Rectal smooth muscle tissue (tissue), 1 donor: ENCODE results near the gene MSL3B.

Source experiments
- H3K27ac ChIP-seq: one replicate; pipeline ENCODE4 v1.7.0; 2013; ENCODE audit warnings: low read depth, low read length, inconsistent platforms
- H3K27me3 ChIP-seq: one replicate; pipeline ENCODE4 v1.7.0; 2013; ENCODE audit warnings: low read length; ENCODE audit not compliant: control insufficient read depth, insufficient read depth
- H3K36me3 ChIP-seq: one replicate; pipeline ENCODE4 v1.7.0; 2013; ENCODE audit warnings: low read length; ENCODE audit not compliant: control insufficient read depth, insufficient read depth
- H3K4me1 ChIP-seq: one replicate; pipeline ENCODE4 v1.7.0; 2013; ENCODE audit warnings: low read length; ENCODE audit not compliant: control insufficient read depth, insufficient read depth
- H3K4me3 ChIP-seq: one replicate; pipeline ENCODE4 v1.7.0; 2013; ENCODE audit warnings: low read length
- H3K9ac ChIP-seq: one replicate; pipeline ENCODE4 v1.7.0; 2013; ENCODE audit warnings: low read length

MSL3B gene

GRCh38 chr2:233828546-233829192 is 39.5 kb downstream of the MSL3B start:
- H3K36me3 ChIP-seq: no peaks in the 10 kb centered on the region
- H3K4me3 ChIP-seq: no peak overlapping the region
- no peaks in the 10 kb centered on the region for H3K4me1 ChIP-seq
- no peak overlapping the region for H3K27ac ChIP-seq
- H3K9ac ChIP-seq: no peak overlapping the region
- no peaks in the 10 kb centered on the region for H3K27me3 ChIP-seq

- no peaks in the 10 kb centered on the region for H3K36me3 ChIP-seq
- H3K4me3 ChIP-seq: no peak overlapping the region
- H3K9ac ChIP-seq: no peak overlapping the region
- no peaks in the 10 kb centered on the region for H3K27me3 ChIP-seq
- H3K4me1 ChIP-seq: no peaks in the 10 kb centered on the region
- H3K27ac ChIP-seq: no peak overlapping the region
Observed at GRCh38 chr2:233824373-233824772, 43.8 kb downstream of the MSL3B start.

- H3K4me3 ChIP-seq: no peak overlapping the region
- H3K4me1 ChIP-seq: no peaks in the 10 kb centered on the region
- no peaks in the 10 kb centered on the region for H3K36me3 ChIP-seq
- H3K27me3 ChIP-seq: no peaks in the 10 kb centered on the region
- H3K9ac ChIP-seq: no peak overlapping the region
- no peak overlapping the region for H3K27ac ChIP-seq
Observed at GRCh38 chr2:233823731-233824121, 44.5 kb downstream of the MSL3B start.

- Histone ChIP-seq H3K4me3 (no peak overlapping the region), H3K27me3 (no peaks in the 10 kb centered on the region), H3K36me3 (no peaks in the 10 kb centered on the region), H3K9ac (no peak overlapping the region), H3K4me1 (no peaks in the 10 kb centered on the region), H3K27ac (no peak overlapping the region)
Observed at GRCh38 chr2:233822781-233823730, 45.1 kb downstream of the MSL3B start.

GRCh38 chr2:233822101-233822771 is 46.0 kb downstream of the MSL3B start:
- Histone ChIP-seq H3K27ac (no peak overlapping the region), H3K36me3 (no peaks in the 10 kb centered on the region), H3K4me3 (no peak overlapping the region), H3K4me1 (no peaks in the 10 kb centered on the region), H3K9ac (no peak overlapping the region), H3K27me3 (no peaks in the 10 kb centered on the region)

GRCh38 chr2:233821709-233822100 is 46.5 kb downstream of the MSL3B start:
- no peaks in the 10 kb centered on the region for H3K27me3 ChIP-seq
- no peak overlapping the region for H3K27ac ChIP-seq
- H3K4me1 ChIP-seq: no peaks in the 10 kb centered on the region

GRCh38 chr2:233821196-233821595 is 47.0 kb downstream of the MSL3B start:
- H3K27ac ChIP-seq: no peak overlapping the region
- no peaks in the 10 kb centered on the region for H3K36me3 ChIP-seq
- H3K9ac ChIP-seq: no peak overlapping the region
- H3K4me3 ChIP-seq: no peak overlapping the region
- no peaks in the 10 kb centered on the region for H3K27me3 ChIP-seq
- H3K4me1 ChIP-seq: no peaks in the 10 kb centered on the region

More at GRCh38 chr2:233821709-233822100, 46.5 kb downstream of the MSL3B start:
- no peak overlapping the region for H3K4me3 ChIP-seq
- H3K36me3 ChIP-seq: no peaks in the 10 kb centered on the region
- no peak overlapping the region for H3K9ac ChIP-seq

- no peak overlapping the region for H3K4me3 ChIP-seq
- H3K36me3 ChIP-seq: no peaks in the 10 kb centered on the region
- H3K4me1 ChIP-seq: no peaks in the 10 kb centered on the region
- H3K27me3 ChIP-seq: no peaks in the 10 kb centered on the region
- no peak overlapping the region for H3K27ac ChIP-seq
- H3K9ac ChIP-seq: no peak overlapping the region
Observed at GRCh38 chr2:233820774-233821105, 47.4 kb downstream of the MSL3B start.

GRCh38 chr2:233819884-233820773 is 48.1 kb downstream of the MSL3B start:
- no peaks in the 10 kb centered on the region for H3K4me1 ChIP-seq
- H3K4me3 ChIP-seq: no peak overlapping the region
- H3K9ac ChIP-seq: no peak overlapping the region
- no peaks in the 10 kb centered on the region for H3K27me3 ChIP-seq
- H3K36me3 ChIP-seq: no peaks in the 10 kb centered on the region
- H3K27ac ChIP-seq: no peak overlapping the region

- H3K27me3 ChIP-seq: no peaks in the 10 kb centered on the region
- H3K36me3 ChIP-seq: no peaks in the 10 kb centered on the region
- H3K4me3 ChIP-seq: no peak overlapping the region
- H3K9ac ChIP-seq: no peak overlapping the region
- no peaks in the 10 kb centered on the region for H3K4me1 ChIP-seq
- no peak overlapping the region for H3K27ac ChIP-seq
Observed at GRCh38 chr2:233818639-233819621, 49.3 kb downstream of the MSL3B start.

GRCh38 chr2:233817995-233818638 is 50.1 kb downstream of the MSL3B start:
- no peaks in the 10 kb centered on the region for H3K36me3 ChIP-seq

More at GRCh38 chr2:233817995-233818638, 50.1 kb downstream of the MSL3B start:
- no peaks in the 10 kb centered on the region for H3K4me1 ChIP-seq
- no peak overlapping the region for H3K9ac ChIP-seq
- H3K27ac ChIP-seq: no peak overlapping the region
- H3K4me3 ChIP-seq: no peak overlapping the region
- H3K27me3 ChIP-seq: no peaks in the 10 kb centered on the region
